Right kidney (tissue), 1 donor: ENCODE results near the gene PHTF2.
"Not testable (repeated sequence)": the region's sequence is repeated elsewhere in the genome, so short reads cannot be mapped to it uniquely, and the experiment has no call there.

Experiments used
- DNase-seq: peaks from one replicate; pipeline ENCODE4 v3.0.0-alpha.2; 2016

PHTF2 gene

DNA sequence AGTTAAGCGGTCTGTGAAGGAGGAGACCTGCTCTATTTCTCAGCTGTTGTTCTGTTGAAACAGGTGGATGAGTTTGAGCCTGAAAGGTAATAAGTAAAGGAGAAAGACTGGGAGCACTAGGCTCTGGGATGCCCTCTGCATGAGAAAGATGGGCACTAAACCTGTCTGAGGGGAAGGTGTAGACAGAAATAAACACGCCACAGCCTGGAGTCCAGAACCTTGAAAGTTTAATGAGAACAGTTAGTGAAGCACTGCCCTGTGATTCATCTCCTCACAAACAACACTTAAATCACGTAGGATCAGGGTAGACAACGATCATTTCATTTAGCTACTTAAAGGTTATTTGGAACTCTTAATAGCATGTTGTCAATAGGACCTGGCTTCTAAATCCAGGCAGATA, 193.1 kb downstream of the PHTF2 start:
- no peak for DNase-seq

DNA sequence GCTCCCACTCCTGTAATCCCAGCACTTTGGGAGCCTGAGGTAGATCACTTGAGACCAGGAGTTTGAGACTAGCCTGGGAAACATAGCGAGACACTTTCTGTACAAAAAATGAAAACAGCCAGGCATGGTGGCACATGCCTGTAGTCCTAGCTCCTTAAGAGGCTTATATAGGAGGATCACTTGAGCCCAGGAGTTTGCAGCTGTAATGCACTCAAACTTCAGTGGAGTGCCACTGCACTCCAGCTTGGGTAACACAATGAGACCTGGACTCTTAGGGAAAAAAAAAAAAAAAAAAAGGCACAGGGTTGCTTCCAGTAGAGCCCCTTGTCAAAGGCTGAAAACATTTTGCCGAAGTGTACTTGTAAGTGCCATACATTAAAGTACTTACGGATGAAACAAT, 195.3 kb downstream of the PHTF2 start:
- DNase-seq, result no peak

DNA sequence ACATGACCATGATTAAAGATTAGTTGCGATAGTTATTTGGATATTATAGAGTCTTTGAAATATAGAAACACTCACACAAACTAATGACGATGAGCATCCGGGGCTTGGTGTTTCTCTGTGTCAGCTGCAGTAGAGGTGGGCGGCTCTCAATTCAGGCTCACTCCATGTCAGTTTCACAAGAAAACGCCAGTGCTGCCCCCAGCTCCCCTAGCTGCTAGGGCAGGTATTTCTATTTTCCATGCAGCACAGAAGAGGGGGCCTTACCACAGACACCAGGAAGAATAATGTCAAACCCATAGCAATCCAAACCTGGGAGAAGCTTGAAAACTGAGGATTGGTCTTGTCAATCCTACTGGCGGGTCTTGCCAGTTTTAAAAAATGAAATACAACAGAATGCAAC, 197.1 kb downstream of the PHTF2 start:
- no peak for DNase-seq

DNA sequence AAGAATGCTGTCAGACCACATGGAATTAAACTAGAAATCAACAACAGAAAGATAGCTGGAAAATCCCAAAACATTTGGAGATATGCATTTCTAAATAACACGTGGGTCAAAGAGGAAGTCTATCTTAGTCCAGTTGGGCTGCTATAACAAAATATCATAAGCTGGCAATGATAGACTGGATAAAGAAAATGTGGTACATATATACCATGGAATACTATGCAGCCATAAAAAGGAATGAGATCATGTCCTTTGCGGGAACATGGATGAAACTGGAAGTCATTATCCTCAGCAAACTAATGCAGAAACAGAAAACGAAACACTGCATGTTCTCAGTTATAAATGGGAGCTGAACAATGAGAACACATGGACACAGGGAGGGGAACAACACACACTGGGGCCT, 200.6 kb downstream of the PHTF2 start:
- DNase-seq, result not testable (repeated sequence)

DNA sequence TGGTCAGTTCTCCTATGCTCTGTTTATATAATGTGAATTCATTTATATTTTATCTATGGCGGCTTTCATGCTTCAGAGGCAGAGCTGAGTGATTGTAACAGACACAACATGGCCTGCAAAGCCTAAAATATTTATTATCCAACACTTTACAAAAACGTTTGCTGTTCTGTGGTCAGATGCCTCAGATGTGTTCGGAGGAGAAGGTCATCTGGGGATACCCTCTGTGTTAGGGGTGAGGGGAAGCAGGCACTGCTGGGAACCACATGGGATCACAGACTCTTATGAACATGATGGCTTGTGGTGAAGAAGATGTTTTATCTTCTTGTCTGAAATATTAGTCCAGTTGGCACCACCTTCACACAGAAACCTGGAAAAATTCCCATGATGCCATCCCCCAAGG, 203.4 kb downstream of the PHTF2 start:
- DNase-seq, result no peak

DNA sequence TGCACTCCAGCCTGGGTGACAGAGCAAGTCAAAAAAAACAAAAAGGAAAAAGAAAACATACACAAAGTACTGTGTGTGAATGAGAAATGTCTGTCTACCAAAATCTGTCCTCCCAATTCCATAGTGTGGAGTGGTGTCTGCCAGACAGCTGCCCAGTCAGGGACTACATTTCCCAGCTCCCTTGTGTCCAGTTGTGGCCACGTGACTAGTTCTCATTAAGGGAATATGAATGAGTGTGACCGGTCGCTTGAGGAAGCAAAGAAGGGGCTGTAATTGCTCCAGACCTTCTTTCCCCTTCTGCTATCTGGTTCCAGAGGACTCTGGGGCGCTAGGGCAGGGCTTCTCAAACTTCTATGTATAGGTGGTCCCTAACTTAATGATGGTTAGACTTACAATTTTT, 204.1 kb downstream of the PHTF2 start:
- no peak for DNase-seq

DNA sequence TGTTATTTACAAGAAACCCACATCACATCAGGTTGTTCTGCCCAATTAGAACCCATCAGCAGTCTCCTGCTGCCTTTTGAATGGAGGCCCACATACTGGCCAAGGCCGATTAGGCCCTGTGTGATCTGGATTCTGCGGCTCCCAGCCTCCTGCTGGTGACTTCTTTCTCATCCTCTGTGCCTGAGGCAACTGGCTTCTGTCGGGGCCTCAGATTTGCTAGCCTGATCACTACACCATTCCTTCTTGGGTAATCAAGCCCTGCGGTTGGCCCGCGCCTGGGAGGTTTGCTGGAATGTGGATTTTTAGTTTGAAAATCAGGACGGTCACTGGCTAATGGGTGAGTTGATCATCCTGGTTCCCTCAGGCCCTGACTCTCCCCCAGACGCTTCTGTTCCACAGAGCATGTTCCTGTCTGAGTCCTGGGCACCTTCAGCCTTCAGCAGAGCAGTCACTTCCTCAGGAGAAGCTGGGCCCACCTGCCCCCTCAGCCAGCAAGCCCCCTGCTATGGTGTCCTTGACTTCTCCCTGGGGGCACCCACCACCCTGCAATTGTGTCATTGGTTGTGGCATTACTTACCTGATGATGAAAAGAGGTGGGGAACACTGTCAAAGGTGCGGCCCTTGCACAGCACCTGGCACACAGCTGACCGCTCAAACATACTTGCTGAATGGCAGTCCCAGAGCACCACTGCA, 207.6 kb downstream of the PHTF2 start:
- DNase-seq, result no peak
